Measurements from ENCODE around the gene SLC2A13.
"Not testable (repeated sequence)": the region's sequence is repeated elsewhere in the genome, so short reads cannot be mapped to it uniquely, and the experiment has no call there.

The SLC2A13 gene

GRCh38 chr12:40104461-40105264 is 1.2 kb downstream of the SLC2A13 start:
- no peak for DNase-seq (ENCODE audit: low spot score)

GRCh38 chr12:40103043-40103442 is 2.8 kb downstream of the SLC2A13 start:
- no peak for DNase-seq (ENCODE audit: low spot score)

DNA sequence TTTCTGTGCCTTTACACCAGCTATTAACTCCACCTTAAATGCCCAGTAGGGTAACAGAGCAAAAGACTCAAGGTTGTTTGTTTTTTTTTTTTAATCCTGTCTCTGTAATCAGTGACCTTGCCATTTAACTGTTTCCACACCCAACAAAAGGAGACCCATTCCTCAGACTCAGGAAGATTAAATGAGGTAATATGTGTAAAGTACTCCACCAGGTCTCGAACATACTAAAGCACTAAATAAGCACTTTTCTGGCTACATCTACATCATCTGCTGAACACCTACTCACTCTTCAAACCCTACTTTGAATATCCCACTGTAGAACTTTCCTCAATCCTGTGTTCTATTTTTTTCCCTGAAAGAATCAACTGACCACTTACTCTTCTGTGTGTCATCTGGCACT is 4.1 kb downstream of the SLC2A13 start:
- DNase-seq (ENCODE audit: low spot score), result no peak

DNA sequence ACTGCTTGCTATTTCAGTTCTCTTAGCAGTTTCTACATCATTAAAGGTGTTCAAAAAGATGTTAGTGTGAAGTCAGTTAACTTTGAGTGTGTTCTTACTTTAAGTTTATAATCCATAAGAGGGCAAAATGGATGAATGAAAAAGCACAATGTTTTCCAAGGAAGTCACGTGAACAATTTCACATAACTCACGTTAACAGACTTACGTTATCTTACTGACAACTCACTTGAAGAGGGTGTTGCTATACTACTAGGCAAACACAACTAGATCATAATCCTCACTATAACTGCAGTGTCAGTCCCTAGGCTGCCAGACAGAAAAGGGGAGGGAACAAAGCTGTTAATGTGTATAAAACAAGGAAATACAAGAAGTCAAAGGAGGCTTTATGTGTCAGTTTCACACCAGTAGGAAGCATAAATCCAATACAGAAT is 6.4 kb downstream of the SLC2A13 start:
- no peak for DNase-seq (ENCODE audit: low spot score)

DNA sequence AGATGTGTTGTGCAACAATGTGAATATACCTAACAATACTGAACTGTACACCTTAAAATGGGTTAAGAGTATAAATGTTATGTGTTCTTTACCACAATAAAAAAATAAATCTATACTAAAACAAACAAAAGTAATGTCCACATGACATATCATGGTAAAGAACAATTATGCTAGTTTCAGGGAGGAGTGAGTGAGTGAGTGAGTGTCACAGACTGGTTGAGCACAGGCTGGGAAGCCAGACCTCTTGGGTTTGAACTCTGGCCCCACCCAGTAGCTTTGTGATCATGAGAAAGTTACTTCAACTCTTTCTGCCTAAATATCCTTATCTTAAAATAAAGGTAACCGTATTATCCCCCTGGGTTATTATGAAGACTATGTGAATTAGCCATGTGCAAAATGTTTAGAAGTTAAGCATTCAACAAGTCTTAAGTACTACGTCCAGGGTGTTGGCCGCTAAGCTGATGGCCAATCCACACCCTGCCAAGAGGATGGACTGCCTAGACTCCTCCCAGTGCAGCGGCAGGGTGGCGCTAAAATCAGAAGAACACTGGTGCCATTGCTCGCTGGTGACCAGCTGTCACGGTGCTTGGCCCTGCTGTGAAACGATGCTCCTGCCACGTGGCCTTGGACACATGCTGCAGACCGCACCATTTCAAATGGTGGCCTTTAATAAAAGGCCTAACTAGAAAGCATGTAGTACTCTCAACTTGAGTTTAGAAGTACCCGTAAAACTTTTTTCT is 7.3 kb downstream of the SLC2A13 start:
- DNase-seq (ENCODE audit: low spot score), result no peak

GRCh38 chr12:40093512-40093911 is 12.4 kb downstream of the SLC2A13 start:
- DNase-seq (ENCODE audit: low spot score), result no peak

DNA sequence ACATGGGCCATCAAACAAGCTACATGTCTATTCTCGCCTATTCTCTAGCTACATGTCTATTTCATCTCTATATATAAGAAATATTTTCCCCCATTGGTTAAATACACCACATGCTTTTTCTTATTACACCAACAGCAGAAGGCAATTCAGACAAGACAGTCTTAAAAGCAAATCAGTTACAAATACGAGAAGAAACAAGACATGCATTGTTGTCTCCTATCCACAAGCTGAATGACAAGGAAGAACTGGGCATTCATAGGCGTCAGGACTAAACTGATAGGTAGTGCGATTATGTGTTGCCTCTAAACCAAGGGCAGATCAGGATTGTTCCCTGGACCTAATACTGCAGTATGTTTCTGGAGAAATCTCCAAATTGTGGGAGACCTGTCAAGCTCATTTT is 19.4 kb downstream of the SLC2A13 start:
- DNase-seq (ENCODE audit: low spot score), result no peak

GRCh38 chr12:40078266-40078665 is 27.6 kb downstream of the SLC2A13 start:
- DNase-seq (ENCODE audit: low spot score), result no peak

DNA sequence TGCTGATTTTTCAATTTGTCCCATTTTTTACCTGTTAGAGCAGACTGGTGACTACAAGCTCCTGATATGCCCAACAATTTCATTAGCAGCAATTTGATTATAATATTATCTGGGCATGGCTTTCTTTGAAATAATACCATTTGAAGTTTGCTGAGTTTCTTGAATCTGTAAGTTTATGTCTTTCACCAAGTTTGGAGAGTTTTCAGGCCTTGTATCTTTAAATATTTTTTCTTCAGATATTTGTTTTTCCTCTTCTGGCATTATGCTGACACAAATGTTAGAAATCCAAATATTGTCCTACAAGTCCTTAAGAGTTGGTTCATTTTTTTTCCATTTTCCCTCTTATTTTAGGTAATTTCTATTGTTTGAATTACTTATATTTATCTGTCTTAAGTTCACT is 30.4 kb downstream of the SLC2A13 start:
- DNase-seq (ENCODE audit: low spot score), result no peak

DNA sequence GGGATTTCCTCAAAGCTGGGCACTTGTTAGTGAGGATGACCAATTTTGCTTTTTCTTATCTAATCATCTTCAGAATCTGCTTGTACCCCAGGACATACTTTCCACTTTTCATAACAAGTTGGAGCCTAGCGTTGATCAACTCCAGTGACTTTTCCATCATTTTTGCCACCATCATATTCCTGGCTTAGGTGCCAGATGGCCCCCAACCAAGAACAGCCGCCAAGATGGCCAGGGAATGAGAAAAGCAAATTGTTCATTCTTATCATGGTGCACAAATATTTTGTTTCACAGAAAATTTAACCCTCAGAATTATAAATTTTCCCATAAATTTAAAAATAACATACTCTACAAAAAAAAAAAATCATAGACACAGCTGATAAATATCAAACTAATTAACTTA is 37.5 kb downstream of the SLC2A13 start:
- DNase-seq (ENCODE audit: low spot score), result no peak

GRCh38 chr12:40065636-40066035 is 40.2 kb downstream of the SLC2A13 start:
- DNase-seq (ENCODE audit: low spot score), result no peak

GRCh38 chr12:40063414-40063813 is 42.5 kb downstream of the SLC2A13 start:
- no peak for DNase-seq (ENCODE audit: low spot score)

GRCh38 chr12:40058721-40059190 is 47.1 kb downstream of the SLC2A13 start:
- no peak for DNase-seq (ENCODE audit: low spot score)

DNA sequence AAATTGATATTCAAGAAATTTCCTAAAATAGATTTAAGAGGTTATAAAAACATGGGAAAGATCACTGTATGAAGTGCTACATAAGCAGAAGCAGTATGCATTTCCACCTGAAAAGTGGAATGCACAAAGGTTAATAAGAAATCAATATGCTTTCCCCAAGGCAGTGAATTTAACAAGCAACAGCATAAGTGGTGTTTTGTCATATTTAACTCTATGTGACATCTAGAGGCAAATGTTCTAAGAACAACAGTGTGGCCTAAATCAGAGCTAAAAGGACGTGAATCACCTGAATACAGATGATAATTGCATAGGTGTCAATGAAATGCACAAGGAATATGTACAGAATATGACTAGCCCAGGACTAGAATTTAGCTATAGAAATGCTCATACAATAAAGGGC is 49.5 kb downstream of the SLC2A13 start:
- no peak for DNase-seq (ENCODE audit: low spot score)

DNA sequence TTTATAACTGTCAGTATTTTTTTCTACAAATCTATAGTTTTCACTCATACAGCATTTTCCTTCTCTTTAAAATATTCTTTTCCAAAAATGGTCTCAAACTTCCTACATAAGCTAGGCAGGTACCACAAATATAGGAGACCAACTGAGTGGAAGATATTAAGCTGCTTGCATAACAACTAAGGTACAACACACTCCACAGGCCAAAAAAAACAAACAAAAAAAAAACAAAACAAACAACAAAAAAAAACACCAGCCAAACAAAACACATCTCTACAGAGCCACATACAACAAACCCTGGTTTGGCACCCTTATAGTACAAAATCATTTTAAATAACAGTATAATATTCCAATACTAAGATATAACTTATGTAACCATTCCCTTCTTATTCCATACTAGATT is 50.1 kb downstream of the SLC2A13 start:
- DNase-seq (ENCODE audit: low spot score), result no peak

DNA sequence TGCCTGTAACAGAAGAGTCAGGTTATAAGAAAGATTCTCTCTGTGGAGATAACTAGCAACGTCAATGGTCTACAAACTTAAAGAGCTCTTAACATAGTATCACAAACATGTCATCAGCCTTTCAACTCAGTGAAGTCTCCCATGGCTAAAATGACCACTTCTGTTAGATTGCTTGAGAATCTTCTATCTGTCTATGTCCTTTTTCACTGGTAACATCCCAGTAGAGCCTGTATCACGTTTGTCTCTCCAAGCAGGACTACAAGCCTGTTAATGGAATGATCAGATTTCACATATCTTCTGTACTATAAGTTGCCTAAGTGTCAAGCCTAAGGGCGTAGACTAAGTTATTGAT is 50.7 kb downstream of the SLC2A13 start:
- DNase-seq (ENCODE audit: low spot score), result no peak

DNA sequence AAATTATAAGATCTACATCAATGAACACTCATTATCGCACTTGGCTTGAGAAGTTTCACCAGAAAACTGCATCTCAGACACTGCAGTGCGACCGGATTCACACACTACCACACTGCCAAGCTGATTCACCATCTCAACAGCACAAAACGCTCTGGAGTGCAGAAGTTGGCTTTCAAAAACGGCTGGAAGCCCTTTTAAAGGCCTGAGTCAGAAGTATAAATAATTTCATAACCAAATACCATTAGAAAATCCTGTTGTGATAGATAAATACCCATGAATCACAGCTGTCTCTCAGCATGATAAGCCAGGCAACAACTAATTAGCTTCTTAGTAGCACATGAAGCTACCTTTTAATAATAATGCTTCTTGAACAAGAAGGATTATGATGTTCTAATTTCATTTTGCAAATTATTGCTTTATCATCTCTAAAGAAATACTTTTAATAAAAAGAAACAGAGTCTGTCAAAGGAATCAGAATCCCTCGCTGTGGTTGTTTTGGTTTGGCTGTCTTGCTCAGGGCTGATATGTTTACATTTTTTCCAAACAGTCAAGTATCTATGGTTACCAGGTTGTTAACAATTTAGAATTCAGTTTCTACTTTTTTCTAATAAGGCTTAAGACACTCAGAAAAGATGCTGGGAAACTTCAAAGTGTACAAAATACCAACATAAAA is 51.2 kb downstream of the SLC2A13 start:
- DNase-seq (ENCODE audit: low spot score), result no peak

- DNase-seq (ENCODE audit: low spot score), result no peak
These were observed 56.6 kb downstream of the SLC2A13 start for GRCh38 chr12:40049268-40049667.

- not testable (repeated sequence) for DNase-seq (ENCODE audit: low spot score)
These were observed 58.9 kb downstream of the SLC2A13 start for GRCh38 chr12:40047002-40047401.

DNA sequence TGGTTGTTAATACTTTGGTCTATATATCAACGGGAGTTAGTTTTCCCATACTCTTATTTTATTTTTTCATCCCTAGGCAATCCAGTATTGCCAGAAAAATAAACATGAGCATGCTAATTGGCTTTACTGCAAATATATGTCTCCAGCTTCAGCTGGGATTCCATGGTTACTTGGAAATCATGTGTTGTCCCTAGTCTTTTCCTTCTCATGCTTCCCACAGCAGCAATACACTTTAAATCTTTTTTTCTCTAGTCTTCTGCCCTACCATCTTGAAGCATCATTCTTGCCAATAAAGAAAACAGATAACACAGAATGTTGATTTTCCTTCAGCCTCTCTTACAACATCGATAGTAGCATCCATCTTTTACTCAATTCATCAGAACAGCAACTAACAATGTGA is 60.2 kb downstream of the SLC2A13 start:
- DNase-seq (ENCODE audit: low spot score), result no peak

GRCh38 chr12:40044396-40044795 is 61.5 kb downstream of the SLC2A13 start:
- DNase-seq (ENCODE audit: low spot score), result no peak

- no peak for DNase-seq (ENCODE audit: low spot score)
These were observed 66.3 kb downstream of the SLC2A13 start for GRCh38 chr12:40039598-40039997.

DNA sequence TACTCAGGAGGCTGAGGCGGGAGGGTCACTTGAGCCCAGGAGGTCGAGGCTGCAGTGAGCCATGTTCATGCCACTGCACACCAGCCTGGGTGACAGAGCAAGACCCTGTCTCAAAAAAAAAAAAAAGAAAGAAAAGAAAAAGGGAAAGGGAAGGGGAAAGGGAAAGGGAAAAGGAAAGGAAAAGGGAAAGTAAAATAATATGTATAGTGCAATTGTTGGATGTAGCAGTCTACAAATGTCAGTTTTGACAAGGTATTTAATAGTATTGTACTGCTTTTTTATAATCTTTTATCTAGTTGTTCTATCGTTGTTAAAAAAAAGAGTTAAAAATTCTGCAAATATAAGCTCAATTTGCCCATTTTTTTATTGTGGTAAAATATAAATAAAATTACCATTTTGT is 67.3 kb downstream of the SLC2A13 start:
- no peak for DNase-seq (ENCODE audit: low spot score)

Measured in iPS-NIHi11 (cell line).